Vagina (tissue), 2 donors: ENCODE measurements around the gene ZNF597.

Experiments
- CTCF ChIP-seq, 3 experiments: fragments of 450-650 bp in 2 of 3; fragments of 200-600 bp in 1 of 3; sonication (generic) in 1 of 3; IDR thresholded peaks; one replicate each; pipeline ENCODE4 v1.5.1; 2017 to 2019; ENCODE audit warnings: antibody characterized with exemption in 3 of 3, mild to moderate bottlenecking in 2 of 3, moderate library complexity in 2 of 3
- POLR2AphosphoS5 ChIP-seq, 2 donors: sonication (generic); formaldehyde crosslinking; IDR thresholded peaks; one replicate each; pipeline ENCODE4 v1.9.0; 2017; ENCODE audit warnings: antibody characterized with exemption in 2 of 2, mild to moderate bottlenecking in 2 of 2, low read depth in 1 of 2; ENCODE audit not compliant: insufficient read depth in 1 of 2

- TF ChIP-seq POLR2AphosphoS5 (IDR thresholded peaks at IDR 0.05; ENCODE audit: insufficient read depth in 1 of 2, low read depth in 1 of 2) (no peak), CTCF (IDR thresholded peaks at IDR 0.05) (no peak)
Measured at GRCh38 chr16:3469736-3470135, 26.4 kb upstream of the ZNF597 start.
